PC-9 (cell line): ENCODE measurements around the gene CCR7. TPM values are rescaled to one million over a fixed set of nuclear protein-coding genes. Genes with fewer than 3 reads are reported as not detected.
"Not testable (repeated sequence)": the region's sequence is repeated elsewhere in the genome, so short reads cannot be mapped to it uniquely, and the experiment has no call there.

Experiments used
- BruUV-seq: library from RNA; stranded (reverse); fragments of 400-500 nt; replicated peaks from 2 replicates; lab custom pipeline; 2021; lab: Mats Ljungman, UMichigan
- CTCF ChIA-PET: fragments of 300-600 bp; sonication (Branson Sonifier 250); formaldehyde crosslinking; loops from one replicate; lab custom pipeline; 2022; ENCODE audit warnings: antibody characterized with exemption; lab: Charles Lee
- POLR2A ChIA-PET: fragments of 300-600 bp; sonication (Branson Sonifier 250); formaldehyde crosslinking; loops from one replicate; lab custom pipeline; 2022; ENCODE audit warnings: antibody characterized with exemption; ENCODE audit not compliant: unreplicated experiment; lab: Charles Lee
- DNase-seq, 2 experiments: peaks; one replicate each; pipeline versions ENCODE4 v3.0.0 to v3.0.0-alpha.2; 2015 to 2022; ENCODE audit warnings: mixed read lengths in 1 of 2
- H2AFZ ChIP-seq: fragments of 200-600 bp; sonication (generic); 2 replicates; pipeline ENCODE4 v1.8.1; 2017; ENCODE audit warnings: antibody characterized with exemption
- H3F3A ChIP-seq: fragments of 200-600 bp; sonication (generic); 2 replicates; pipeline ENCODE4 v1.8.1; 2017; ENCODE audit warnings: antibody characterized with exemption, mild to moderate bottlenecking, low read depth; ENCODE audit not compliant: insufficient read depth
- H3K27ac ChIP-seq: fragments of 200-600 bp; sonication (generic); 2 replicates; pipeline ENCODE4 v1.6.1; 2016; ENCODE audit warnings: mixed run types
- H3K27me3 ChIP-seq: fragments of 200-600 bp; sonication (generic); 2 replicates; pipeline ENCODE4 v1.6.1; 2016; ENCODE audit warnings: low read depth, mixed run types; ENCODE audit not compliant: insufficient read depth
- H3K36me3 ChIP-seq: fragments of 200-600 bp; sonication (generic); 2 replicates; pipeline ENCODE4 v1.6.1; 2016; ENCODE audit warnings: low read depth, mixed run types
- H3K4me1 ChIP-seq: fragments of 200-600 bp; sonication (generic); replicated peaks from 2 replicates; pipeline ENCODE4 v1.6.1; 2016; ENCODE audit warnings: mixed run types; ENCODE audit not compliant: insufficient read depth
- H3K4me2 ChIP-seq: fragments of 200-600 bp; sonication (generic); 2 replicates; pipeline ENCODE4 v1.6.1; 2017; ENCODE audit warnings: mixed run types
- H3K4me3 ChIP-seq: fragments of 200-600 bp; sonication (generic); 2 replicates; pipeline ENCODE4 v1.6.1; 2016; ENCODE audit warnings: mixed run types
- H3K79me2 ChIP-seq: fragments of 200-600 bp; sonication (generic); 2 replicates; pipeline ENCODE4 v1.6.1; 2017; ENCODE audit warnings: low read depth, mixed run types
- H3K9me2 ChIP-seq: fragments of 200-600 bp; sonication (generic); 2 replicates; pipeline ENCODE4 v1.8.1; 2017; ENCODE audit warnings: mild to moderate bottlenecking; ENCODE audit not compliant: insufficient read depth
- H3K9me3 ChIP-seq: fragments of 200-600 bp; sonication (generic); 2 replicates; pipeline ENCODE4 v1.8.1; 2016; ENCODE audit warnings: low read depth; ENCODE audit not compliant: insufficient read depth
- H4K20me1 ChIP-seq: fragments of 200-600 bp; sonication (generic); 2 replicates; pipeline ENCODE4 v1.8.1; 2017; ENCODE audit not compliant: insufficient read depth
- EZH2 ChIP-seq: fragments of 200-600 bp; sonication (generic); IDR thresholded peaks from 2 replicates; pipeline ENCODE4 v1.8.0; 2017; ENCODE audit warnings: antibody characterized with exemption, low read depth
- intact Hi-C: fragments of 100-400 bp; cut with micrococcal nuclease; formaldehyde crosslinking; loops from one replicate; pipeline ENCODE4 v1.10.0; 2022; ENCODE audit not compliant: unreplicated experiment
- total RNA-seq: library from RNA; stranded (reverse); gene quantifications from 2 replicates; pipeline ENCODE4 v1.2.3, GENCODE V29; 2021
- TF ChIP-seq, protein P1 (sequence below): fragments of 200-600 bp; sonication (generic); conservative IDR thresholded peaks from 2 replicates; pipeline ENCODE4 v1.6.1; 2017; ENCODE audit warnings: mixed run types, antibody characterized with exemption, mild to moderate bottlenecking, moderate library complexity

CCR7 gene
- total RNA-seq, 1 experiment from 2014 or later, result not detected

DNA sequence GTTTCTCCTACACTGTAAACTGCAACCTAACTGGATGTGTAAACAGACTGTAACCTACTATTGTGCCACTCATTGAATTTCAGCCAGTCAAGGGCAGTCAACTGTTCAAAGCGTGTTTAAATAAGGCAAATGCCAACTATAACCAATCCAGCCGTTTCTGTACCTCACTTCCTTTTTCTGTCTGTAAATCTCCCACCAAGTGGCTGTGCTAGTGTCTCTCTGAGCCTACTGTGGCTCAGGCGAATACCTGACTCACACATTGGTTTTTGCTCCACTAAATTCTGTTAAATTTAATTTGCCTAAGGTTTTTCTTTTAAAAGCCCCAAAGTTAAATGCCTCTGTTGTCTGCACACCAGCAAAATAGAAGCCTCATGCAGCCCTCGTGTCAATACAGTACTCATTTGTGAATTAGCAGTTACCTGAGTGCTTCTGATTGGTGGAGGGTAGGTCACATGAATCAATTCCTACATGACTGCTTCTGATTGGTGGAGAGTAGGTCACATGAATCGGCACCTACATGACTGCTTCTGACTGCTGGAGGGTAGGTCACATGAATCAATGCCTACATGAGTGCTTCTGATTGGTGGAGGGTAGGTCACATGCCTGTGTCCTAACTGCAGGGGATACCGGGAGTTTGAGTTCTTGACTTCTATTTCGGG, 31.1 kb upstream of the CCR7 start:
- ChIA-PET CTCF (no interaction called here), POLR2A (no interaction called here)
- peaks cover 4% of the 10 kb centered on the region; the same call in 1 of the 2 replicates for H3F3A ChIP-seq
- peaks cover 8% of the 10 kb centered on the region for H3K4me1 ChIP-seq
- H3K9me2 ChIP-seq, result no peaks in the 10 kb centered on the region
- intact Hi-C loops, result no loop called here
- TF ChIP-seq, protein P1, sequence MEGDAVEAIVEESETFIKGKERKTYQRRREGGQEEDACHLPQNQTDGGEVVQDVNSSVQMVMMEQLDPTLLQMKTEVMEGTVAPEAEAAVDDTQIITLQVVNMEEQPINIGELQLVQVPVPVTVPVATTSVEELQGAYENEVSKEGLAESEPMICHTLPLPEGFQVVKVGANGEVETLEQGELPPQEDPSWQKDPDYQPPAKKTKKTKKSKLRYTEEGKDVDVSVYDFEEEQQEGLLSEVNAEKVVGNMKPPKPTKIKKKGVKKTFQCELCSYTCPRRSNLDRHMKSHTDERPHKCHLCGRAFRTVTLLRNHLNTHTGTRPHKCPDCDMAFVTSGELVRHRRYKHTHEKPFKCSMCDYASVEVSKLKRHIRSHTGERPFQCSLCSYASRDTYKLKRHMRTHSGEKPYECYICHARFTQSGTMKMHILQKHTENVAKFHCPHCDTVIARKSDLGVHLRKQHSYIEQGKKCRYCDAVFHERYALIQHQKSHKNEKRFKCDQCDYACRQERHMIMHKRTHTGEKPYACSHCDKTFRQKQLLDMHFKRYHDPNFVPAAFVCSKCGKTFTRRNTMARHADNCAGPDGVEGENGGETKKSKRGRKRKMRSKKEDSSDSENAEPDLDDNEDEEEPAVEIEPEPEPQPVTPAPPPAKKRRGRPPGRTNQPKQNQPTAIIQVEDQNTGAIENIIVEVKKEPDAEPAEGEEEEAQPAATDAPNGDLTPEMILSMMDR, result no peak
- no peak for TF ChIP-seq EZH2
- H3K27me3 ChIP-seq, result no peaks in the 10 kb centered on the region
- no peaks in the 10 kb centered on the region for H3K9me3 ChIP-seq
- no peak overlapping the region for H3K27ac ChIP-seq
- H3K79me2 ChIP-seq, result no peaks in the 10 kb centered on the region
- no peak for DNase-seq
- H3K36me3 ChIP-seq, result no peaks in the 10 kb centered on the region
- no peak overlapping the region for H3K4me2 ChIP-seq
- H3K4me3 ChIP-seq, result no peak overlapping the region
- H2AFZ ChIP-seq, result no peak overlapping the region
- no peaks in the 10 kb centered on the region for H4K20me1 ChIP-seq
- no TSS peak for BruUV-seq

DNA sequence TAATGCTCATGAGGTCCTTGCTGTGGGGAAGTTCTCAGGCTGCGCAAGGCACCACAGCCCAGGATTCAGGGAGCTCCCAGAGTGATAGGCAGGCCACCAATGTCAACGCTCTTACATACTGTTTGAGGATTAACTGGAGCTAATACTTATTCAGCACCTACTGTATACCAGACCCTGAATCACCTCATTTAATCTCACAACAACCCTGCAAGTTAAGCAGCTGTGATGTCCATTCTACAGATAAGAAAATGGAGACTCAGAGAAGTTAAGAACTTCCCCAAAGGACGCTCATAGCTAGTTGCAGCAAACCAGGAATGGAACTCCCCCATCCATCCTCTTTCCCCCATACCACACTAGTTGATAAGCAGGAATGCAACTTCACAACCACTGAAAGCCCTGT, 25.5 kb upstream of the CCR7 start:
- DNase-seq, result no peak
- no peak overlapping the region for H3K4me3 ChIP-seq
- no peaks in the 10 kb centered on the region for H3F3A ChIP-seq
- ChIA-PET POLR2A (interaction anchor here (0.7 kb wide), 1 partner anchor 104 kb away, joined by 3 read pairs; no protein-coding TSS in a partner anchor), CTCF (no interaction called here)
- H3K4me1 ChIP-seq, result no peaks in the 10 kb centered on the region
- H3K27me3 ChIP-seq, result 0 out of 2 replicates have a peak, but pooled peaks cover 2% of the 10 kb centered on the region
- no peaks in the 10 kb centered on the region for H3K9me2 ChIP-seq
- no peak overlapping the region for H3K4me2 ChIP-seq
- no peak overlapping the region for H2AFZ ChIP-seq
- H4K20me1 ChIP-seq, result no peaks in the 10 kb centered on the region
- H3K27ac ChIP-seq, result no peak overlapping the region
- no peaks in the 10 kb centered on the region for H3K9me3 ChIP-seq
- intact Hi-C loops, result no loop called here
- H3K79me2 ChIP-seq, result no peaks in the 10 kb centered on the region
- no TSS peak for BruUV-seq
- no peaks in the 10 kb centered on the region for H3K36me3 ChIP-seq
- TF ChIP-seq EZH2, result no peak
- TF ChIP-seq, protein P1, result no peak

DNA sequence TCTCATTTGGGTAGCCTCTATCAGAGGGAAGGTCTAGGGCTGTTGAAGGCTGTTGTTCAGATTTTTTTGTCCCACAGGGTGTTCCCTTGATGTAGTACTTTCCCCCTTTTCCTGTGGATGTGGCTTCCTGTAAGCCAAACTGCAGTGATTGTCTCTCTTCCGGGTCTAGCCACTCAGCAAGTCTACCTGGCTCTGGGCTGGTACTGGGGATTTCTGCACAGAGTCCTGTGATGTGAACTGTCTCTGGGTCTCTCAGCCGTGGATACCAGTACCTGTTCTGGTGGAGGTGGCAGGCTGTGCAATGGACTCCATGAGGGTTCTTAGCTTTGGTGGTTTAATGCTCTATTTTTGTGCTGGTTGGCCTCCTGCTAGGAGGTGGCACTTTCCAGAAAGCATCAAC, 23.3 kb upstream of the CCR7 start:
- Histone ChIP-seq H3F3A (no peaks in the 10 kb centered on the region), H2AFZ (no peak overlapping the region), H3K4me2 (no peak overlapping the region), H3K9me2 (no peaks in the 10 kb centered on the region), H3K9me3 (no peaks in the 10 kb centered on the region), H3K36me3 (no peaks in the 10 kb centered on the region), H3K4me3 (no peak overlapping the region), H3K27me3 (0 out of 2 replicates have a peak, but pooled peaks cover 2% of the 10 kb centered on the region), H3K79me2 (no peaks in the 10 kb centered on the region), H3K4me1 (no peaks in the 10 kb centered on the region), H4K20me1 (no peaks in the 10 kb centered on the region), H3K27ac (no peak overlapping the region)
- ChIA-PET CTCF (no interaction called here), POLR2A (no interaction called here)
- intact Hi-C loops, result no loop called here
- BruUV-seq, result no TSS peak
- no peak for DNase-seq
- TF ChIP-seq, protein P1, result no peak
- TF ChIP-seq EZH2, result no peak

DNA sequence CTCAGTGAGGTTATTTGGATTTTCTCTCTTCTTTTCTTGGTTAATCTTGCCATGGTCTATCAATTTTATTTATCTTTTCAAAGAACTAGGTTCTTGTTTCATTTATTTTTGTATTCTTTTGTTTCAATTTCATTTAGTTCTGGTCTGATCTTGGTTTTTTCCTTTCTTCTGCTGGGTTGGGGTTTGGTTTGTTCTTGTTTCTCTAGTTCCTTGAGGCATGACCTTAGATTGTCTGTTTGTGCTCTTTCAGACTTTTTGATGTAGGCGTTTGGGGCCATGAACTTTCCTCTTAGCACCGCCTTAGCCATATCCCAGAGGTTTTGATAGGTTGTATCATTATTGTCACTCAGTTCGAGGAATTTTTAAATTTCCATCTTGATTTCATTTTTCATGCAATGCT, 21.0 kb upstream of the CCR7 start:
- H3K79me2 ChIP-seq, H3K27me3 ChIP-seq, CTCF ChIA-PET, intact Hi-C loops, H3K36me3 ChIP-seq, H3K9me2 ChIP-seq, H3F3A ChIP-seq, H3K4me1 ChIP-seq, BruUV-seq, H3K4me3 ChIP-seq, H3K4me2 ChIP-seq, H2AFZ ChIP-seq, H3K9me3 ChIP-seq, H3K27ac ChIP-seq, H4K20me1 ChIP-seq, DNase-seq: not testable (repeated sequence)
- POLR2A ChIA-PET, result interaction anchor here (0.7 kb wide), 2 partner anchors 96 to 169 kb away, joined by 3 to 4 read pairs; partner anchors contain the start of gene KRT25

DNA sequence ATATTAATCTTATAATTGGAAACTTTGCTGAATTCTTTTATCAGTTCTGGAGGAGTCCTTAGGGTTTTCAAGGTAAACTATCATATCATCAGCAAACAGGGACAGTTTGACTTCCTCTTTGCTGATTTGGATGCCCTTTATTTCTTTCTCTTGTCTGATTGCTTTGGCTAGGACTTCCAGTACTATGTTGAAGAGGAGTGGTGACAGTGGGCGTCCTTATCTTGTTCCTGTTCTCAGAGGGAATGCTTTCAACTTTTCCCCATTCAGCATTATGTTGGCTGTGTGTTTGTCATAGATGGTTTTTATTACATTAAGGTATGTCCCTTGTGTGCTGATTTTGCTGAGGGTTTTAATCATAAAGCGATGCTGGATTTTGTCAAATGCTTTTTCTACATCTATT, 19.7 kb upstream of the CCR7 start:
- H3K9me3 ChIP-seq, H3K4me1 ChIP-seq, H2AFZ ChIP-seq, H3K4me2 ChIP-seq, H3F3A ChIP-seq, BruUV-seq, H3K36me3 ChIP-seq, H3K27ac ChIP-seq, POLR2A ChIA-PET, H3K4me3 ChIP-seq, H4K20me1 ChIP-seq, H3K9me2 ChIP-seq, H3K79me2 ChIP-seq, CTCF ChIA-PET, H3K27me3 ChIP-seq, DNase-seq, intact Hi-C loops: not testable (repeated sequence)
